ENCODE results near the gene GRIN2B.

GRCh38 chr12:13956060-13956590, 25.3 kb downstream of the GRIN2B start:
- TF ChIP-seq REST (IDR thresholded peaks at IDR 0.05; ENCODE audit: insufficient read depth in 1 of 2, low read depth in 2 of 2, low read length in 2 of 2) (no peak), POLR2AphosphoS5 (IDR thresholded peaks at IDR 0.05; ENCODE audit: low read depth, low read length) (no peak)

Data from PFSK-1 (cell line).